ENCODE results near the gene PIH1D2.
"Not testable (repeated sequence)": the region's sequence is repeated elsewhere in the genome, so short reads cannot be mapped to it uniquely, and the experiment has no call there.

DNA sequence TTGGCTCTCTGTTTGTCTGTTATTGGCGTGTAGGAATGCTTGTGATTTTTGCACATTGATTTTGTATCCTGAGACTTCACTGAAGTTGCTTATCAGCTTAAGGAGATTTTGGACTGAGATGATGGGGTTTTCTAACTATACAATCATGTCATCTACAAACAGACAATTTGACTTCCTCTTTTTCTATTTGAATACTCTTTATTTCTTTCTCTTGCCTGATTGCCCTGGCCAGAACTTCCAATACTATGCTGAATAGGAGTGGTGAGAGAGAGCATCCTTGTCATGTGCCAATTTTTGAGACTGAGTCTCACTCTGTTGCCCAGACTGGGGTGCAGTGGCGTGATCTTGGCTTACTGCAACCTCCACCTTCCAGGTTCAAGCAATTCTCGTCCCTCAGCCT is 25.6 kb downstream of the PIH1D2 start:
- not testable (repeated sequence) for TF ChIP-seq POLR2A (IDR thresholded peaks at IDR 0.05; ENCODE audit: low read length); GATA1 (IDR thresholded peaks at IDR 0.05; ENCODE audit: low read depth, low read length)
